NB4 (cell line): ENCODE data around the gene ME3.

Experiments used
- DNase-seq: peaks from one replicate; pipeline ENCODE4 v3.0.0; 2010; ENCODE audit warnings: low read depth
- H3K4me3 ChIP-seq: one replicate; pipeline ENCODE4 v1.5.1; 2011; ENCODE audit warnings: mild to moderate bottlenecking, low read depth, low read length, moderate library complexity
- MYC ChIP-seq: IDR thresholded peaks from 2 replicates; pipeline ENCODE4 v1.6.1; 2011; ENCODE audit warnings: low read depth, low read length
- POLR2A ChIP-seq: IDR thresholded peaks from 2 replicates; pipeline ENCODE4 v1.6.1; 2011; ENCODE audit warnings: mild to moderate bottlenecking; ENCODE audit not compliant: insufficient read length; ENCODE audit errors: extremely low read depth
- TF ChIP-seq, protein P1 (sequence below): IDR thresholded peaks from 2 replicates; pipeline ENCODE4 v1.6.1; 2011; ENCODE audit warnings: low read depth, low read length
- TF ChIP-seq, protein P2 (sequence below): IDR thresholded peaks from one replicate; pipeline ENCODE4 v1.5.1; 2012; ENCODE audit warnings: low read depth, low read length

The ME3 gene

DNA sequence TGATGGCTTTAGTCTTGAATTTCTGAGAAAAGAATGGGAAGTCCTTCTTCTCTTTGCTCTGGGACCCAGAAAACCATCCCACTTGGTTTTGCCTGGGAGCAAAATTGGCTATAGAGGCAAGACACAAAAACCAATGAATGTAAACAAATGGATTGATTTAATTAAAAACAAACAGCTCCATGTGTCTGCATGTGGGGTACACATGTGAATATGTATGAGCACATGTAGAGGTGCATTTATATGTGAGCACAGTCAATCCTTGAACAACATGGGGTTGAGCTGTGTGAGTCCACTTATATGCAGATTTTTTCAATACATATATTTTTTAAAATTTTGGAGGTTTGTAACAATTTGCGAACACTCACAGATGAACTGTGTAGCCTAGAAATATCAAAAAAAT is 210.5 kb downstream of the ME3 start:
- DNase-seq = no peak
- TF ChIP-seq MYC = no peak
- TF ChIP-seq POLR2A = no peak
- TF ChIP-seq, protein P1, sequence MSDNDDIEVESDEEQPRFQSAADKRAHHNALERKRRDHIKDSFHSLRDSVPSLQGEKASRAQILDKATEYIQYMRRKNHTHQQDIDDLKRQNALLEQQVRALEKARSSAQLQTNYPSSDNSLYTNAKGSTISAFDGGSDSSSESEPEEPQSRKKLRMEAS = no peak
- TF ChIP-seq, protein P2, sequence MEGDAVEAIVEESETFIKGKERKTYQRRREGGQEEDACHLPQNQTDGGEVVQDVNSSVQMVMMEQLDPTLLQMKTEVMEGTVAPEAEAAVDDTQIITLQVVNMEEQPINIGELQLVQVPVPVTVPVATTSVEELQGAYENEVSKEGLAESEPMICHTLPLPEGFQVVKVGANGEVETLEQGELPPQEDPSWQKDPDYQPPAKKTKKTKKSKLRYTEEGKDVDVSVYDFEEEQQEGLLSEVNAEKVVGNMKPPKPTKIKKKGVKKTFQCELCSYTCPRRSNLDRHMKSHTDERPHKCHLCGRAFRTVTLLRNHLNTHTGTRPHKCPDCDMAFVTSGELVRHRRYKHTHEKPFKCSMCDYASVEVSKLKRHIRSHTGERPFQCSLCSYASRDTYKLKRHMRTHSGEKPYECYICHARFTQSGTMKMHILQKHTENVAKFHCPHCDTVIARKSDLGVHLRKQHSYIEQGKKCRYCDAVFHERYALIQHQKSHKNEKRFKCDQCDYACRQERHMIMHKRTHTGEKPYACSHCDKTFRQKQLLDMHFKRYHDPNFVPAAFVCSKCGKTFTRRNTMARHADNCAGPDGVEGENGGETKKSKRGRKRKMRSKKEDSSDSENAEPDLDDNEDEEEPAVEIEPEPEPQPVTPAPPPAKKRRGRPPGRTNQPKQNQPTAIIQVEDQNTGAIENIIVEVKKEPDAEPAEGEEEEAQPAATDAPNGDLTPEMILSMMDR = no peak
- H3K4me3 ChIP-seq = no peak overlapping the region

DNA sequence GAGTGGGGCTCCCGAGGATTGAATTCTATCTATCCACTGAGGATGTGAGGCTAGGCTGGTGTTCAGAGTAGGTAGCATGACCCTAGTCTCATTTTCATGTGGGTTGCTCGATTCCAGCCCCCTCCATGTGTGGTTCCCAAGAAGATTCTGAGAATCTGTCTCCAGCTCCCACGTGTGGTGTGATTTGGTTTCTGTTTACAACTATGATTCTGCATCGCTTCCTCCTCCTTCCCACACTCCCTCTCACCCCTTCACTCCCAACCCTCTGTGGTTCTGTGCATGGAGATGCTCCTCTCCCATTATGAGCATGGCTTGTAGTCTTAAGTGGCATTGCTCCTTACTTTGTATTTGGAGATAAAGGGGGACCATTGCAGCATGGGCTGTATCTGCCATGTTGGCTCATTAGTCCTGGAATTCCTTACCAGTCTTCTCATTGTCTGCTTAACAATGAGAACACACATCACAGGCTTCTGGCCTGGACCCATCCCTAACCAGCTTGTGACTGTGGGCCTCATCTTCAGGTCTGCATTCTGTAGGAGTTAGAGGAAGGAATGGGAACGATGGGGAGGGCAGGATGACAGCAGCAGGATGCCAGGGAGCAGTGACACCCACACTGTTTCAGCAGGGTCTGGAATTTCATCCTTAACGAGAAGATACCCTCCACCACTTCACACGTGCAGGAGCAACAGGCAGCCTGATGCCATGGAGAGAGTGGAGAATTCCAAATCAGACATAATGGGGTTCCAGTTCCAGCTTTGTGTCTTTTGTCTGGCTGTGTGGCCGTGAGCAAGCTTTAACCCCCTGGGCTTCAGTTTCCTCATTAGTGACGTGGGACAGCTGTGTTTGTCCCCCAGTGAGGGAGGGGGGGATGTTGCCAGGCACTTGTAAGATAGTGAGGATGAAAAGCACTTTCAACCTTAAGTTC is 211.7 kb downstream of the ME3 start:
- TF ChIP-seq, protein P2 = no peak
- TF ChIP-seq MYC (no peak), POLR2A (no peak)
- TF ChIP-seq, protein P1 = no peak
- H3K4me3 ChIP-seq = no peak overlapping the region
- DNase-seq = no peak

DNA sequence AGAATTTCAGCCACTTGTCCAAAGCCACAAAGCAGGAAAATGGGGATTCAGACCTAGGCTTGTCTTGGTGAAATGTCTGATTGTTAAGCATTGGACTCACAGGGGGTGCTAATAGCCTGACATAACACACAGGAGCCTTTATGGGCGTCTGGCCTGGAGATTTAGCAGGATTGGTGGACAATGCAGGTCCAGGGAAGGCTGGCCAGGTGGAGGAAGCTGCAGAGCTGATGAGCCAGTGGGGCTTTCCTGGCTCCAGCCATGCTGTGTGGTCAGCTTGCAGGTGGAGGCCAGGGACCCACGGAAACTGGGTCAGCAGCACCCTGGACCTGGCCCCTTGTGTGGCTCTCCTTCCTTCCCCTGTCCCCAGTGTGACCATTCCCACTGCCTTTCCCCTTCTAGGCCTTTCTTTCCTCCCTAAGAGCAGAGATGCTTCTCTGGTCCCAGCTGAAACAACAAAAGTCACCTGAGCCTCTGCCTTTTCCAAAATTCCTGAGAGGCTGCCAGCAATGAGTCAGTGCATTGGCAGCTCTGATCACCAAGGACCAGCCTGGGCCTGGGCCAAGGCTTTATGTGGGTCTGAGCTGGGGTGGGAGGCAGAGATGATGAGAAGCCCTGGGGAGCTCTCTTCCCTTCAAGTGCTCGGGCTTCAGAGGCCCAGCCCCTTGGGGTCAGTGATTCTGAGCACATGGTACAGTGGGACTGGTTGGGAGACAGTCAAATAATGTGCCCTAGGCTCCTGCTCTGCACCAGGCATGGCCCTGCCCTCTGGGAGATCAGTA is 212.5 kb downstream of the ME3 start:
- TF ChIP-seq, protein P1 = no peak
- TF ChIP-seq, protein P2 = no peak
- TF ChIP-seq POLR2A (no peak), MYC (no peak)
- no peak for DNase-seq

DNA sequence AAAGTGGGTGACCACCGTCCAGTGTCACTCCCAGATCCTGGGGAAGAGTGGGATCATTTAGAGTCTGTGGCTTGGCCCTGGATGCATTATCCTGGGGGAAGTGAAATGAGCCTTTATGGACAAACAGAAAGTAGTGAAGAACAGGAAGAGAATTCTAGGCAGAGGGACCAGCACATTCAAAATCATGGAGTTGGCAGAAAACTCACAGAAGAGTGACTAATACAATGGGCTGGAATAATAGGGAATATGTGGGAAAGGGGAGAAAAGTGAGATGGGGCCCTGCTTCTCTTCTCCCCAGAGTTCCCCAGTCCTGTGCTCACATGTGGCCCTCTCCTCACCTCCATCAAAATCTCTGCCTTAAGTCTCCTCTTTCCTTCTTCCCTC is 213.4 kb downstream of the ME3 start:
- no peak for DNase-seq
- TF ChIP-seq, protein P2 = no peak
- TF ChIP-seq POLR2A = no peak
- no peak for TF ChIP-seq MYC
- TF ChIP-seq, protein P1 = no peak
- no peak overlapping the region for H3K4me3 ChIP-seq

More for the DNA sequence above, 212.5 kb downstream of the ME3 start:
- H3K4me3 ChIP-seq = no peak overlapping the region

DNA sequence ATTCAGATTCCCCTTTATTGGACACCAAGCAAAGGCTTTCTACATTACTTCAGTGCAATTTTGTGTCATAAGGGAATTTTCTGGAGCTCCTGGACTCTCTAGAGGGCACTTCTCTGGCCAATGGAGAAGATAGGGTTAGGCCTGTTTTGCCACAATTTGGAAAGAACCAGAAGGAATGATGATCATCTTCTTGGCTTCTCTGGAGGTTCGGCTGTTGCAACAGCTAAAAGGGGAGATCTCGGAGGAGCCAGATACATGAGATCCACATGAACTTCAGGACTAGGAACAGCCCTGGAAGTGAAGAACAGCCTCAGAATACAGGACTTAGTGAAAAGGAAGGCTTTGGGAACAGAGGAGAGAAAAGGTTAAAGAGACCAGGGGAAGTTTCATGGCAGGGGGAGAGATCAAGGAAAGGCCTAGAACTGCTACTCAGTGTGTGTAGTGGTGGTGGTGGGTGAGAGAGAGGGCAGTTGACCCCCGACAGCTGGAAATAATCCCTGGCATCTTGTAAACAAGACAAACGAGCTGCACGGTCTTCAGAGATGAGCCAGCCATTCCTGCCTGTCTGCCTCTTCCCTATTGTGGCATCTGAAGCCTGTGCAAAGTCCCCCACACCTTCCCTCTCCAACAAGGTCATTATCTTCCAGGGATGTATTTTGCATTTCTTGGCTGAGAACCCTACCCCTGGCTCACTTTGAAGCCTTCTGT is 214.0 kb downstream of the ME3 start:
- TF ChIP-seq MYC (no peak), POLR2A (no peak)
- TF ChIP-seq, protein P1 = no peak
- TF ChIP-seq, protein P2 = no peak
- no peak for DNase-seq
- H3K4me3 ChIP-seq = no peak overlapping the region
